Measurements from ENCODE around the gene DYSF.

DYSF gene

GRCh38 chr2:71697106-71698004 lies 244.0 kb downstream of the DYSF start:
- H3K4me3 ChIP-seq (ENCODE audit: low read depth, low read length) = no peak overlapping the region
- no peak for DNase-seq (ENCODE audit: low read depth)

GRCh38 chr2:71699428-71699827 lies 246.1 kb downstream of the DYSF start:
- no peak for TF ChIP-seq CTCF (IDR thresholded peaks at IDR 0.05; ENCODE audit: low read depth, low read length, missing control alignments)
- DNase-seq (ENCODE audit: low read depth) = no peak
- H3K4me3 ChIP-seq (ENCODE audit: low read depth, low read length) = no peak overlapping the region

More at GRCh38 chr2:71697106-71698004, 244.0 kb downstream of the DYSF start:
- no peak for TF ChIP-seq CTCF (IDR thresholded peaks at IDR 0.05; ENCODE audit: low read depth, low read length, missing control alignments)

DNA sequence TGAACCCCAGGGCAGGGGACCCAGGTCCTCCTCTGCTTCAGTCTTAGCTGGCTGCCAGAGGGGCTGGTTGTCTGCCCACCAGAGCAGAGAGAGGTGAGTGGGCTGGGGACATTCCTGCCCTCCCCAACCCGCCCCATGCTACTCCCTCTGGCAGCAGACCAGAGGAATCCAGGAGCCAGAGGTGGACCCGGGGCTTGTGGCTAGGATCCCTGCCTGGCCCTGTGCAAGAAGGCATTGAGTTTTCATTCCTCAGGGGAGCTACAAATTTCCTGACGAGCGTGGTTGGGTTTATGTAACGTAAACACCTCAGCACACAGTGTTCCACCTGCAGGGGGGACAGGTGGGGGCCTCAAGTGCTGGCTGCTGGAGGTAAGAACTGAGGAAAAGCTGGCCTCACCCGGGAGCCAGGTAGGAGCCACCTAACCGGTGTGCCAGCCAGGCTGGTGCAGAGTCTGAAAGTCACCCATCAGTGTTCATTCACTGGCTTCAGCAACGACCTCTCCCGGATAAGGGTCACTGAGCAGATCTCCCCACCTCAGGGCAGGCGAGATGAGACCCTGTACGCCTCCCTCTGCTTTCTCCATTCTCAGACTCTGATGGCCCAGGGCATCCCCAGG lies 246.8 kb downstream of the DYSF start:
- no peak overlapping the region for H3K4me3 ChIP-seq (ENCODE audit: low read depth, low read length)
- no peak for TF ChIP-seq CTCF (IDR thresholded peaks at IDR 0.05; ENCODE audit: low read depth, low read length, missing control alignments)
- DNase-seq (ENCODE audit: low read depth) = no peak

GRCh38 chr2:71700658-71701397 lies 247.5 kb downstream of the DYSF start:
- no peak overlapping the region for H3K4me3 ChIP-seq (ENCODE audit: low read depth, low read length)
- DNase-seq (ENCODE audit: low read depth) = no peak
- TF ChIP-seq CTCF (IDR thresholded peaks at IDR 0.05; ENCODE audit: low read depth, low read length, missing control alignments) = no peak

GRCh38 chr2:71702071-71702970 lies 249.0 kb downstream of the DYSF start:
- no peak overlapping the region for H3K4me3 ChIP-seq (ENCODE audit: low read depth, low read length)
- DNase-seq (ENCODE audit: low read depth) = no peak
- no peak for TF ChIP-seq CTCF (IDR thresholded peaks at IDR 0.05; ENCODE audit: low read depth, low read length, missing control alignments)
